ENCODE results near the gene GUCA2A.

Gene GUCA2A

GRCh38 chr1:42167611-42168390 is 3.3 kb upstream of the GUCA2A start (continued):
- TF ChIP-seq INSM2 (tag by site-specific recombination; IDR thresholded peaks at IDR 0.05) (no peak), OSR2 (tag by site-specific recombination; IDR thresholded peaks at IDR 0.05) (no peak), ZNF311 (tag by site-specific recombination; IDR thresholded peaks at IDR 0.05; ENCODE audit: borderline replicate concordance) (no peak)

GRCh38 chr1:42165511-42166210 is 1.1 kb upstream of the GUCA2A start:
- no peaks in the 10 kb centered on the region for H3K9me3 ChIP-seq (ENCODE audit: control insufficient read depth, insufficient read depth, low read depth, low read length)
- H3K4me3 ChIP-seq (ENCODE audit: low read depth, low read length): no peak overlapping the region
- ChIA-PET POLR2A (interaction anchor here (0.6 to 1.2 kb wide), 3 partner anchors 12 to 517 kb away, joined by 3 read pairs; partner anchors contain the start of gene YBX1), CTCF (interaction anchor here (0.5 to 4.8 kb wide), 3 partner anchors 8 to 61 kb away, joined by 3 to 21 read pairs (median 4); no protein-coding TSS in a partner anchor)
- no peaks in the 10 kb centered on the region for H3K36me3 ChIP-seq (ENCODE audit: control insufficient read depth in 2 of 2, insufficient read depth in 1 of 2, low read length in 2 of 2)
- H3K27ac ChIP-seq (ENCODE audit: extremely low read depth, low read depth, low read length): no peak overlapping the region
- peaks cover 8% of the 10 kb centered on the region; the same call in 1 of the 2 replicates for H3K4me1 ChIP-seq (ENCODE audit: control insufficient read depth, insufficient read depth, low read length)
- TF ChIP-seq MYNN (tag by site-specific recombination; IDR thresholded peaks at IDR 0.05; ENCODE audit: borderline replicate concordance) (no peak), ZXDB (tag by site-specific recombination; IDR thresholded peaks at IDR 0.05) (0 out of 2 replicates have a peak, but pooled peaks have one; percentile 31), PATZ1 (tag by site-specific recombination; IDR thresholded peaks at IDR 0.05) (peak; percentile 71), ZNF660 (tag by site-specific recombination; IDR thresholded peaks at IDR 0.05) (no peak; the same call in 1 of the 2 replicates), ZNF146 (tag by site-specific recombination; IDR thresholded peaks at IDR 0.05) (no peak), ZNF202 (tag by site-specific recombination; IDR thresholded peaks at IDR 0.05; ENCODE audit: borderline replicate concordance) (no peak), ZNF366 (tag by site-specific recombination; conservative IDR thresholded peaks at IDR 0.05) (no peak; the same call in 1 of the 2 replicates), YY2 (tag by site-specific recombination; IDR thresholded peaks at IDR 0.05) (no peak), ZBTB17 (tag by site-specific recombination; IDR thresholded peaks at IDR 0.05) (0 out of 2 replicates have a peak, but pooled peaks have one; percentile 42), HOXC10 (CRISPR knock-in tag; IDR thresholded peaks at IDR 0.05) (no peak), ZNF768 (tag by site-specific recombination; IDR thresholded peaks at IDR 0.05) (no peak), ZSCAN4 (tag by site-specific recombination; IDR thresholded peaks at IDR 0.05) (peak; percentile 85), ZBTB11 (tag by site-specific recombination; conservative IDR thresholded peaks at IDR 0.05; ENCODE audit: low read depth) (no peak), TRIM28 (IDR thresholded peaks at IDR 0.05; ENCODE audit: borderline replicate concordance, low read length) (0 out of 2 replicates have a peak, but pooled peaks have one; percentile 50), HIC1 (tag by site-specific recombination; IDR thresholded peaks at IDR 0.05) (no peak), ZIC2 (tag by site-specific recombination; IDR thresholded peaks at IDR 0.05) (peak; percentile 80), ZNF621 (tag by site-specific recombination; IDR thresholded peaks at IDR 0.05) (no peak), ZNF692 (tag by site-specific recombination; IDR thresholded peaks at IDR 0.05) (peak; percentile 79; the same call in 1 of the 2 replicates), ZNF585B (tag by site-specific recombination; IDR thresholded peaks at IDR 0.05) (no peak)

All from HEK293 (cell line).